Measurements from ENCODE around the gene POLD3. TPM values are rescaled to one million over a fixed set of nuclear protein-coding genes. Genes with fewer than 3 reads are reported as not detected.
A peak's percentile ranks its signal among the peaks of the same experiment; 100 is the strongest.

The POLD3 gene
- total RNA-seq (10 to 100 TPM; 14.2 to 14.9 TPM), polyA plus RNA-seq (10 to 100 TPM; 12.0 to 17.4 (median 16.9) TPM), total RNA-seq (12.8 to 45.0 (median 34.6) reads per million in 6 experiments)

- no peaks in the 10 kb centered on the region for H3K27me3 Mint-ChIP-seq
- POLR2A ChIA-PET = interaction anchor here (0.6 to 1.9 kb wide), 4 partner anchors 9 to 139 kb away, joined by 3 to 21 read pairs (median 4); partner anchors contain the start of gene LIPT2
- peak within 1 kb of the TSS; percentile 93 to 98 (median 96) for H3K27ac Mint-ChIP-seq
- H3K4me3 Mint-ChIP-seq = peak within 1 kb of the TSS; percentile 90 to 99 (median 97)
- peaks cover 4 to 18% (median 9%) of the 10 kb centered on the region in 3 donors for H3K36me3 Mint-ChIP-seq
- peak; percentile 84 to 97 (median 92) for DNase-seq
- peaks cover 8 to 32% (median 26%) of the 10 kb centered on the region in 4 donors for H3K4me1 Mint-ChIP-seq
- ATAC-seq = peak; percentile 95
- H3K9me3 Mint-ChIP-seq = no peaks in the 10 kb centered on the region
Observed at GRCh38 chr11:74592441-74593362, at the start of gene POLD3. Gene POLD3, plus strand, starts transcription at chr11:74592582. Its CDS starts 77 bp downstream, at chr11:74592659.

GRCh38 chr11:74543991-74544390 lies 48.4 kb upstream of the POLD3 start:
- no peak for ATAC-seq
- Mint-ChIP-seq H3K9me3 (peaks cover 0 to 24% (median 9%) of the 10 kb centered on the region in 9 donors), H3K27ac (no peak overlapping the region), H3K4me1 (no peaks in the 10 kb centered on the region), H3K27me3 (peaks cover 0 to 10% (median 6%) of the 10 kb centered on the region in 5 donors), H3K4me3 (no peak overlapping the region), H3K36me3 (peaks cover 0 to 10% (median 7%) of the 10 kb centered on the region in 3 donors)
- POLR2A ChIA-PET = no interaction called here
- DNase-seq = peak in 1 of 10 donors; percentile 10

- no peak for ATAC-seq
- DNase-seq = no peak
- H3K27me3 Mint-ChIP-seq = no peaks in the 10 kb centered on the region
- H3K9me3 Mint-ChIP-seq = peaks cover 0 to 24% (median 9%) of the 10 kb centered on the region in 9 donors
- peaks cover 0 to 10% (median 5%) of the 10 kb centered on the region in 3 donors for H3K36me3 Mint-ChIP-seq
- no peaks in the 10 kb centered on the region for H3K4me1 Mint-ChIP-seq
- H3K27ac Mint-ChIP-seq = no peak overlapping the region
- POLR2A ChIA-PET = no interaction called here
- no peak overlapping the region for H3K4me3 Mint-ChIP-seq
Observed at GRCh38 chr11:74546752-74547151, 45.6 kb upstream of the POLD3 start.

GRCh38 chr11:74550991-74551753 lies 41.2 kb upstream of the POLD3 start:
- no peak overlapping the region for H3K4me3 Mint-ChIP-seq
- peaks cover 0 to 19% (median 7%) of the 10 kb centered on the region in 5 donors for H3K27me3 Mint-ChIP-seq
- no peak for ATAC-seq
- peak overlapping the region in 1 of 10 donors; percentile 6 for H3K27ac Mint-ChIP-seq
- POLR2A ChIA-PET = interaction anchor here (1.0 kb wide), 1 partner anchor 58 kb away, joined by 4 read pairs; the partner anchor contains the start of gene LIPT2
- DNase-seq = no peak
- H3K9me3 Mint-ChIP-seq = peaks cover 0 to 12% (median 0%) of the 10 kb centered on the region in 9 donors
- H3K36me3 Mint-ChIP-seq = peaks cover 0 to 6% (median 2%) of the 10 kb centered on the region in 3 donors
- no peaks in the 10 kb centered on the region for H3K4me1 Mint-ChIP-seq

GRCh38 chr11:74551754-74552145 lies 40.6 kb upstream of the POLD3 start:
- POLR2A ChIA-PET = interaction anchor here (1.0 kb wide), 1 partner anchor 59 kb away, joined by 4 read pairs; the partner anchor contains the start of gene LIPT2
- DNase-seq (no peak), ATAC-seq (no peak)
- H3K36me3 Mint-ChIP-seq = peaks cover 0 to 6% (median 2%) of the 10 kb centered on the region in 3 donors
- H3K27ac Mint-ChIP-seq = no peak overlapping the region
- H3K4me1 Mint-ChIP-seq = no peaks in the 10 kb centered on the region
- H3K27me3 Mint-ChIP-seq = peaks cover 0 to 19% (median 7%) of the 10 kb centered on the region in 5 donors
- no peak overlapping the region for H3K4me3 Mint-ChIP-seq
- peaks cover 0 to 18% (median 0%) of the 10 kb centered on the region in 9 donors for H3K9me3 Mint-ChIP-seq

- no peak for DNase-seq
- POLR2A ChIA-PET = no interaction called here
- ATAC-seq = no peak
- no peak overlapping the region for H3K27ac Mint-ChIP-seq
- H3K4me1 Mint-ChIP-seq = no peaks in the 10 kb centered on the region
- H3K4me3 Mint-ChIP-seq = no peak overlapping the region
- H3K9me3 Mint-ChIP-seq = peaks cover 0 to 40% (median 10%) of the 10 kb centered on the region in 9 donors
- peaks cover 0 to 19% (median 9%) of the 10 kb centered on the region in 5 donors for H3K27me3 Mint-ChIP-seq
- H3K36me3 Mint-ChIP-seq = peaks cover 0 to 12% (median 6%) of the 10 kb centered on the region in 3 donors
Observed at GRCh38 chr11:74557526-74557925, 34.9 kb upstream of the POLD3 start.

- peaks cover 0 to 12% (median 6%) of the 10 kb centered on the region in 3 donors for H3K36me3 Mint-ChIP-seq
- ATAC-seq (no peak), DNase-seq (no peak)
- H3K4me1 Mint-ChIP-seq = no peaks in the 10 kb centered on the region
- peaks cover 0 to 40% (median 10%) of the 10 kb centered on the region in 9 donors for H3K9me3 Mint-ChIP-seq
- POLR2A ChIA-PET = no interaction called here
- H3K27ac Mint-ChIP-seq = no peak overlapping the region
- peaks cover 3 to 16% (median 11%) of the 10 kb centered on the region in 5 donors for H3K27me3 Mint-ChIP-seq
- no peak overlapping the region for H3K4me3 Mint-ChIP-seq
Observed at GRCh38 chr11:74559110-74559933, 33.1 kb upstream of the POLD3 start.

- no peak overlapping the region for H3K4me3 Mint-ChIP-seq
- peaks cover 3 to 10% (median 8%) of the 10 kb centered on the region in 5 donors for H3K27me3 Mint-ChIP-seq
- H3K4me1 Mint-ChIP-seq = no peaks in the 10 kb centered on the region
- H3K9me3 Mint-ChIP-seq = peaks cover 0 to 40% (median 10%) of the 10 kb centered on the region in 9 donors
- no peak for ATAC-seq
- POLR2A ChIA-PET = no interaction called here
- H3K27ac Mint-ChIP-seq = no peak overlapping the region
- DNase-seq = no peak
- H3K36me3 Mint-ChIP-seq = peaks cover 0 to 12% (median 6%) of the 10 kb centered on the region in 3 donors
Observed at GRCh38 chr11:74559934-74560309, 32.5 kb upstream of the POLD3 start.

GRCh38 chr11:74566146-74566960 lies 26.0 kb upstream of the POLD3 start:
- POLR2A ChIA-PET = interaction anchor here (0.7 kb wide), 1 partner anchor 137 kb away, joined by 4 read pairs; no protein-coding TSS in a partner anchor
- Mint-ChIP-seq H3K27me3 (peaks cover 0 to 8% (median 3%) of the 10 kb centered on the region in 5 donors), H3K27ac (no peak overlapping the region), H3K9me3 (peaks cover 0 to 10% (median 3%) of the 10 kb centered on the region in 9 donors), H3K36me3 (peaks cover 0 to 6% (median 0%) of the 10 kb centered on the region in 3 donors), H3K4me1 (no peaks in the 10 kb centered on the region), H3K4me3 (no peak overlapping the region)
- DNase-seq (no peak), ATAC-seq (no peak)

- ATAC-seq = no peak
- Mint-ChIP-seq H3K36me3 (no peaks in the 10 kb centered on the region), H3K4me1 (no peaks in the 10 kb centered on the region), H3K27me3 (peaks cover 3 to 8% (median 6%) of the 10 kb centered on the region in 5 donors), H3K27ac (no peak overlapping the region), H3K4me3 (no peak overlapping the region), H3K9me3 (no peaks in the 10 kb centered on the region)
- POLR2A ChIA-PET = no interaction called here
- DNase-seq = no peak
Observed at GRCh38 chr11:74568028-74568427, 24.4 kb upstream of the POLD3 start.

All from naive thymus-derived CD8-positive, alpha-beta T cell (primary cell).